GM21447 (cell line): ENCODE measurements around the gene TPRG1.

Experiments
- ATAC-seq: cut with Tn5 transposase; IDR thresholded peaks from one replicate; pipeline ENCODE4 v1.9.1; 2021; ENCODE audit not compliant: unreplicated experiment

TPRG1 gene

GRCh38 chr3:189353318-189353965, 181.7 kb downstream of the TPRG1 start:
- ATAC-seq = no peak

- no peak for ATAC-seq
Observed at GRCh38 chr3:189353988-189354889, 182.5 kb downstream of the TPRG1 start.

GRCh38 chr3:189355115-189355480, 183.3 kb downstream of the TPRG1 start:
- ATAC-seq = no peak

GRCh38 chr3:189355481-189356201, 183.9 kb downstream of the TPRG1 start:
- no peak for ATAC-seq

- ATAC-seq = no peak
Observed at GRCh38 chr3:189360291-189360690, 188.5 kb downstream of the TPRG1 start.

GRCh38 chr3:189361103-189361835, 189.5 kb downstream of the TPRG1 start:
- ATAC-seq = no peak

- no peak for ATAC-seq
Observed at GRCh38 chr3:189363590-189364255, 192.0 kb downstream of the TPRG1 start.

GRCh38 chr3:189365609-189366564, 194.1 kb downstream of the TPRG1 start:
- no peak for ATAC-seq

GRCh38 chr3:189368384-189368783, 196.6 kb downstream of the TPRG1 start:
- ATAC-seq = no peak

- ATAC-seq = no peak
Observed at GRCh38 chr3:189369636-189370035, 197.9 kb downstream of the TPRG1 start.

- no peak for ATAC-seq
Observed at GRCh38 chr3:189372243-189372642, 200.5 kb downstream of the TPRG1 start.
